MG63 (cell line): Measurements from ENCODE around the gene PTCH2. TPM values are rescaled to one million over a fixed set of nuclear protein-coding genes. Genes with fewer than 3 reads are reported as not detected.
"Not testable (repeated sequence)": the region's sequence is repeated elsewhere in the genome, so short reads cannot be mapped to it uniquely, and the experiment has no call there.

Experiments
- DNase-seq: peaks from one replicate; pipeline ENCODE4 v3.0.0-alpha.2; 2020
- H3K27me3 ChIP-seq: fragments of 250-450 bp; sonication (Bioruptor Pico); 2 replicates; pipeline ENCODE4 v1.5.1; 2020; ENCODE audit warnings: mild to moderate bottlenecking, moderate library complexity
- H3K36me3 ChIP-seq: fragments of 250-450 bp; sonication (Bioruptor Pico); 2 replicates; pipeline ENCODE4 v1.5.1; 2020; ENCODE audit warnings: mild to moderate bottlenecking, moderate library complexity
- H3K4me3 ChIP-seq: fragments of 250-450 bp; sonication (Bioruptor Pico); 2 replicates; pipeline ENCODE4 v1.5.1; 2020; ENCODE audit warnings: mild to moderate bottlenecking, moderate library complexity
- H3K9me3 ChIP-seq: fragments of 250-450 bp; sonication (Bioruptor Pico); 2 replicates; pipeline ENCODE4 v1.5.1; 2020; ENCODE audit warnings: mild to moderate bottlenecking, moderate library complexity
- total RNA-seq: library from RNA; depleted of rRNA; stranded (reverse); fragments of >200 nt; shearing (Covaris generic); gene quantifications from 2 replicates; pipeline ENCODE4 v1.2.3, GENCODE V29; 2014; ENCODE audit warnings: low replicate concordance

PTCH2 gene
- total RNA-seq, 1 experiment from 2014 or later, result not detected

GRCh38 chr1:44798481-44799365, 44.3 kb downstream of the PTCH2 start:
- peaks cover 12% of the 10 kb centered on the region for H3K36me3 ChIP-seq
- no peaks in the 10 kb centered on the region for H3K27me3 ChIP-seq
- no peak for DNase-seq
- no peaks in the 10 kb centered on the region for H3K9me3 ChIP-seq
- no peak overlapping the region for H3K4me3 ChIP-seq

DNA sequence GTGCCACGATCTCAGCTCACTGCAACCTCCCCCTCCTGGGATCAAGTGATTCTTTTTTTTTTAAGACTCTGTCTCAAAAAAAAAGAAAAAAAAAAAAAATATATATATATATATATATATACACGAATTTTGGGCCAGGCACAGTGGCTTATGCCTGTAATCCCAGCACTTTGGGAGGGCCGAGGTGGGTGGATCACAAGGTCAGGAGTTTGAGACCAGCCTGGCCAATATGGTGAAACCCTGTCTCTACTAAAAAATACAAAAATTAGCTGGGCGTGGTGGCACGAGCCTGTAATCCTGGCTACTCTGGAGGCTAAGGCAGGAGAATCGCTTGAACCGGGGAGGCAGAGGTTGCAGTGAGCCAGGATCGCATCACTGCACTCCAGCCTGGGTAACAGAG, 45.2 kb downstream of the PTCH2 start:
- not testable (repeated sequence) for DNase-seq, H3K27me3 ChIP-seq, H3K36me3 ChIP-seq, H3K9me3 ChIP-seq, H3K4me3 ChIP-seq

GRCh38 chr1:44792736-44793502, 50.1 kb downstream of the PTCH2 start:
- no peaks in the 10 kb centered on the region for H3K36me3 ChIP-seq
- DNase-seq, result no peak
- no peak overlapping the region for H3K4me3 ChIP-seq
- no peaks in the 10 kb centered on the region for H3K9me3 ChIP-seq
- no peaks in the 10 kb centered on the region for H3K27me3 ChIP-seq

DNA sequence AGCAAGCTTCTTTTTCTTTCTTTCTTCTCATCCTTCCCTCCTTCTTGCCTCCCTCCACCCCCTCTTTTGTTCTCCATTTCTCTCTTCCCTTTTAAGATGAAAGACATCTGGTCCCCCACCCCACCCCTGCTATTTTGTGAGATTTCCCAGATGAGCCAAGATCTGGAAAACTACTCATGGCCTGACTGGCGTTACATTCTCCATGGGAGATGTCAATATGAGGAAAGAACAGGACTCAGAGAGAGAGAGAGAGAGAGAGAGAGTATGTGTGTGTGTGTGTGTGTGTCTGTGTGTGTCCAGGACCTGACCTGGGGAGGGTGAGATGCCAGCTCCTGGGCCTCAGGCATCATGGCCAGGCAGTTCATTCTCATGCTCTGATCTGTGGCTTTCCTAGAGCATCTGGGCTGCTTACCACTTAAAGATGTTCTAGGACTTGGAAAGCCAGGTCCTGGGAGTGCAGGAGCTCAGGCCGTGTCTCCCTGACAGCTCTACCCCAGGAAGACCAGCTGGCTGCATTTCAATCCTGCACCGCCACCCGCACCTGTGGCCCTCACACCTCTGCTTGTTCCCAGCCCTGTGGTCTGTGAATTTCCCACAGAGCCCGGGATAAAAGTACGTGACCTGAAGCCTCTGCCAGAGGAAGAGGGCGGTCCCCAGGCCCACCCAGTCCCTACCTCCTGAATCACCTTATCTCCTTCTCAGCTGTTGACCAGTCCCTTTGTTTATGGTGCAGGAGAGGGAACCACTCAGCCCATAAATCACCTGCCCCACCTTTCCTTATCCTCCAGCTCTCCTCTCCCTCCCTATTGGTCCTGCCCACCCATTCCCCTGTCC, 51.9 kb downstream of the PTCH2 start:
- Histone ChIP-seq H3K36me3 (no peaks in the 10 kb centered on the region), H3K4me3 (no peak overlapping the region), H3K27me3 (no peaks in the 10 kb centered on the region), H3K9me3 (no peaks in the 10 kb centered on the region)
- no peak for DNase-seq

- H3K27me3 ChIP-seq, result no peaks in the 10 kb centered on the region
- no peak within 1 kb of the TSS for H3K4me3 ChIP-seq
- no peak for DNase-seq
- no peaks in the 10 kb centered on the region for H3K9me3 ChIP-seq
- no peaks in the 10 kb centered on the region for H3K36me3 ChIP-seq
These were observed 54.8 kb downstream of the PTCH2 start, which contains the start of gene BEST4 for GRCh38 chr1:44788120-44788860. Gene BEST4 (minus strand): TSS chr1:44788170. CDS start chr1:44787705, 465 bp downstream.

- Histone ChIP-seq H3K27me3 (no peaks in the 10 kb centered on the region), H3K36me3 (no peaks in the 10 kb centered on the region), H3K9me3 (no peaks in the 10 kb centered on the region), H3K4me3 (no peak overlapping the region)
- no peak for DNase-seq
These were observed 55.5 kb downstream of the PTCH2 start for GRCh38 chr1:44787506-44787905.

- Histone ChIP-seq H3K4me3 (no peak overlapping the region), H3K27me3 (no peaks in the 10 kb centered on the region), H3K36me3 (peaks cover 4% of the 10 kb centered on the region), H3K9me3 (no peaks in the 10 kb centered on the region)
- no peak for DNase-seq
These were observed 56.1 kb downstream of the PTCH2 start for GRCh38 chr1:44786841-44787426.

GRCh38 chr1:44786138-44786840, 56.8 kb downstream of the PTCH2 start:
- no peaks in the 10 kb centered on the region for H3K27me3 ChIP-seq
- no peak for DNase-seq
- no peak overlapping the region for H3K4me3 ChIP-seq
- peaks cover 10% of the 10 kb centered on the region for H3K36me3 ChIP-seq
- no peaks in the 10 kb centered on the region for H3K9me3 ChIP-seq

DNA sequence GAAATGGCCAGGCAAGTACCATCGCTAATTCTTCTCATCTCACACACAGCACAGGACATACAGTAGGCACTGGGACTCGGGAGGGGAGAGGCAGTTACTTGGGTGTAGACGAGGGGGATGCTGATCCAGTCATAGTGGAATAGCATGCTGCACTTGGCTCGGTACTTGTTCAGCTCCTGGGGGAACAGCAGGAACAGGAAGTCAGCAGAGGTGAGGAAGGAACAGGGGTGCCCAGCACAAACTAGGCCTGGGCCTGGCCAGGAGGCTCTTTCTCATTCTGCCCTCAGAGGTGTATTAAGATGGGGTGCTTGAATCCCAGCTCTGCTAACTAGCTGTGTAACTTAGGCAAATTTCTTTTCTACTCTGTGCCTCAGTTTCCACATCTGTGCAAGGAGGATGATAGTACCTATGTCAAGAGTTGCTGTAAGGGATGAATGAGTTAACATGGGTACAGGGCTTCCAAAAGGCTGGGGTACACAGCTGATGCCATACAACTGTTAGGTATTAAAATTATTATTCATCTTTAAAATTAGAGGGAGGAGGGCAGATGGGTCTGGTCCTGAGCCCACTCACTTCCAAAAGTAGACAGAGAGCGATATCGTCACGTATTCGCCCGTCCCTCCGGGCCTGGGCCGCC, 57.4 kb downstream of the PTCH2 start:
- DNase-seq, result no peak
- Histone ChIP-seq H3K4me3 (no peak overlapping the region), H3K36me3 (peaks cover 17% of the 10 kb centered on the region), H3K9me3 (no peaks in the 10 kb centered on the region), H3K27me3 (no peaks in the 10 kb centered on the region)

- Histone ChIP-seq H3K4me3 (no peak overlapping the region), H3K36me3 (peaks cover 23% of the 10 kb centered on the region), H3K9me3 (no peaks in the 10 kb centered on the region), H3K27me3 (no peaks in the 10 kb centered on the region)
- DNase-seq, result peak; percentile 39
These were observed 58.0 kb downstream of the PTCH2 start for GRCh38 chr1:44785029-44785380.

DNA sequence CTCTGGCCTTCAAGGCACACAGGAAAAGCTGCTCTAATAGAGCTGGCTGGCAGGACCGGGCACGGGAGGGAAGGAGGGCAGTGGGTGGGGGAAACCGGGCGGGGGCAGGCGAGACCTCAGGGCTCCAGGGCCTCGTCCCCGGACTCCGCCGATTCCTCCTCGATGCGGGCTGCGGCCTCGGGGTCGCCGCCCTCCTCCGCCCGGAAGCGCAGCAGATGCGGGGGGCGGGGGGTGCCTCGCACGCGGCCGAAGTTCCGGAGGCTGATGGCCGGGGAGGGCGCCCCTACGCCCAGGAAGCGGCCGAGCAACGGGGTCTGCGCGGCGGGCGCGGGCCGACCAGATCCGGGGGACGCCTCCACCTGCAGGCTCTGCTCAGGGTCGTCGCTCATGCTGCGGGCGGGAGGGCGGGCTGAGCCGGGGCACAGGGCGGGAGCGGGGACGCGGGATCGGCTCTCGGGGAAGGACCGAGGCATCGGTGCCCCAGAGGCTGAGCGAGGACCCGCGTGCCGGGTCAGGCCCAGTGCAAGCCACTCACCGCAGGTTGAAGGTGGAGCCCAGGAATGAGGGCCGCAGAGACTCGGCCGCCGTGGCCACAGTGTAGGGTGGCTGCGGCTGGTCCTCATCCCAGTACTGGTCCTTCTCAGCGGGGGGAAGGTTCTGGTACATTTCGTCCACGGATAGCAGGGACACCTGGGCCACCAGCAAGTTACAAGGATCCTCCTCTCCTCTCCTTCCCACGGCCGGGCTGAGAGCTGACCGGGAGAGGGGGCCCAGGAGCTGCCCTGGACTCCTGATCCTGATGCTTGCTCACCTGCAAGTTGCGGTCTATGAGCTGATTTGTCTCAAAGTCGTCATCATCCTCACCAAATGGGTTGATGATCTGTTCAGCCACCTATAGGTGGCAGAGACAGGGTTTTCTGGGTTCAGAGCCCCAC, 58.7 kb downstream of the PTCH2 start:
- Histone ChIP-seq H3K36me3 (peaks cover 30% of the 10 kb centered on the region), H3K4me3 (no peak overlapping the region), H3K9me3 (no peaks in the 10 kb centered on the region), H3K27me3 (no peaks in the 10 kb centered on the region)
- DNase-seq, result no peak

GRCh38 chr1:44783697-44784093, 59.4 kb downstream of the PTCH2 start:
- Histone ChIP-seq H3K36me3 (peaks cover 36% of the 10 kb centered on the region), H3K4me3 (no peak overlapping the region), H3K27me3 (no peaks in the 10 kb centered on the region), H3K9me3 (no peaks in the 10 kb centered on the region)
- no peak for DNase-seq

GRCh38 chr1:44780583-44781121, 62.4 kb downstream of the PTCH2 start:
- peaks cover 67% of the 10 kb centered on the region for H3K36me3 ChIP-seq
- H3K4me3 ChIP-seq, result no peak overlapping the region
- DNase-seq, result no peak
- H3K27me3 ChIP-seq, result no peaks in the 10 kb centered on the region
- H3K9me3 ChIP-seq, result no peaks in the 10 kb centered on the region
